GM19025 (cell line): ENCODE measurements around the gene SULT1A1.
"Not testable (repeated sequence)": the region's sequence is repeated elsewhere in the genome, so short reads cannot be mapped to it uniquely, and the experiment has no call there.

ENCODE experiments used
- ATAC-seq: cut with Tn5 transposase; IDR thresholded peaks from one replicate; pipeline ENCODE4 v1.9.1; 2021; ENCODE audit warnings: mild to moderate bottlenecking, low read depth, moderate library complexity; ENCODE audit not compliant: unreplicated experiment

Gene SULT1A1

GRCh38 chr16:28592511-28592910 lies 17.3 kb downstream of the SULT1A1 start:
- ATAC-seq: no peak

GRCh38 chr16:28591355-28591754 lies 18.5 kb downstream of the SULT1A1 start:
- ATAC-seq: no peak

- no peak for ATAC-seq
Observed at GRCh38 chr16:28590384-28591340, 19.2 kb downstream of the SULT1A1 start.

GRCh38 chr16:28589930-28590329 lies 19.9 kb downstream of the SULT1A1 start:
- ATAC-seq: no peak

GRCh38 chr16:28589069-28589468 lies 20.8 kb downstream of the SULT1A1 start:
- ATAC-seq: no peak

GRCh38 chr16:28587386-28587785 lies 22.5 kb downstream of the SULT1A1 start:
- no peak for ATAC-seq

GRCh38 chr16:28586466-28586865 lies 23.4 kb downstream of the SULT1A1 start:
- no peak for ATAC-seq

GRCh38 chr16:28585674-28586073 lies 24.2 kb downstream of the SULT1A1 start:
- ATAC-seq: no peak

GRCh38 chr16:28580726-28581315 lies 29.0 kb downstream of the SULT1A1 start:
- no peak for ATAC-seq

- ATAC-seq: no peak
Observed at GRCh38 chr16:28575446-28576109, 34.3 kb downstream of the SULT1A1 start.

GRCh38 chr16:28574925-28575324 lies 34.9 kb downstream of the SULT1A1 start:
- no peak for ATAC-seq

- no peak for ATAC-seq
Observed at GRCh38 chr16:28573738-28574718, 35.8 kb downstream of the SULT1A1 start.

- ATAC-seq: no peak
Observed at GRCh38 chr16:28572696-28573510, 36.9 kb downstream of the SULT1A1 start.

GRCh38 chr16:28569968-28570752 lies 39.7 kb downstream of the SULT1A1 start:
- no peak for ATAC-seq

GRCh38 chr16:28569021-28569420 lies 40.8 kb downstream of the SULT1A1 start:
- ATAC-seq: no peak

- no peak for ATAC-seq
Observed at GRCh38 chr16:28567292-28567691, 42.6 kb downstream of the SULT1A1 start.

- not testable (repeated sequence) for ATAC-seq
Observed at GRCh38 chr16:28566233-28566925, 43.5 kb downstream of the SULT1A1 start.

- ATAC-seq: no peak
Observed at GRCh38 chr16:28563218-28563617, 46.6 kb downstream of the SULT1A1 start.
